Skeletal muscle tissue (tissue), 4 donors: Measurements from ENCODE around the gene MEAF6. TPM values are rescaled to one million over a fixed set of nuclear protein-coding genes. Genes with fewer than 3 reads are reported as not detected.
A peak's percentile ranks its signal among the peaks of the same experiment; 100 is the strongest.
"Not testable (repeated sequence)": the region's sequence is repeated elsewhere in the genome, so short reads cannot be mapped to it uniquely, and the experiment has no call there.

Experiments
- H3K27ac ChIP-seq: one replicate; pipeline ENCODE4 v1.7.0; 2013; ENCODE audit warnings: mild to moderate bottlenecking, low read depth, low read length, inconsistent platforms
- H3K27me3 ChIP-seq, 3 donors: one replicate each; pipeline ENCODE4 v1.7.0; 2013; ENCODE audit warnings: low read length in 3 of 3; ENCODE audit not compliant: control insufficient read depth in 3 of 3, insufficient read depth in 3 of 3
- H3K36me3 ChIP-seq, 3 donors: one replicate each; pipeline ENCODE4 v1.7.0; 2013; ENCODE audit warnings: low read length in 3 of 3; ENCODE audit not compliant: control insufficient read depth in 3 of 3, insufficient read depth in 3 of 3
- H3K4me1 ChIP-seq, 3 donors: one replicate each; pipeline ENCODE4 v1.7.0; 2013; ENCODE audit warnings: low read length in 3 of 3, mild to moderate bottlenecking in 3 of 3; ENCODE audit not compliant: control insufficient read depth in 3 of 3, insufficient read depth in 3 of 3
- H3K4me3 ChIP-seq, 3 donors: one replicate each; pipeline ENCODE4 v1.7.0; 2013; ENCODE audit warnings: low read length in 3 of 3
- H3K9ac ChIP-seq, 3 donors: one replicate each; pipeline ENCODE4 v1.7.0; 2013; ENCODE audit warnings: low read length in 3 of 3, mild to moderate bottlenecking in 3 of 3, moderate library complexity in 2 of 3, low read depth in 1 of 3
- H3K9me3 ChIP-seq, 3 donors: one replicate each; pipeline ENCODE4 v1.7.0; 2013; ENCODE audit warnings: low read length in 3 of 3; ENCODE audit not compliant: control insufficient read depth in 3 of 3
- total RNA-seq: library from RNA; depleted of rRNA; stranded (reverse); fragments of >200 nt; gene quantifications from one replicate; pipeline ENCODE4 v1.2.3, GENCODE V29; 2014
- donor health status: Osteomylitis.

MEAF6 gene
- total RNA-seq, 1 donor from 2014 or later, result 36.5 TPM

DNA sequence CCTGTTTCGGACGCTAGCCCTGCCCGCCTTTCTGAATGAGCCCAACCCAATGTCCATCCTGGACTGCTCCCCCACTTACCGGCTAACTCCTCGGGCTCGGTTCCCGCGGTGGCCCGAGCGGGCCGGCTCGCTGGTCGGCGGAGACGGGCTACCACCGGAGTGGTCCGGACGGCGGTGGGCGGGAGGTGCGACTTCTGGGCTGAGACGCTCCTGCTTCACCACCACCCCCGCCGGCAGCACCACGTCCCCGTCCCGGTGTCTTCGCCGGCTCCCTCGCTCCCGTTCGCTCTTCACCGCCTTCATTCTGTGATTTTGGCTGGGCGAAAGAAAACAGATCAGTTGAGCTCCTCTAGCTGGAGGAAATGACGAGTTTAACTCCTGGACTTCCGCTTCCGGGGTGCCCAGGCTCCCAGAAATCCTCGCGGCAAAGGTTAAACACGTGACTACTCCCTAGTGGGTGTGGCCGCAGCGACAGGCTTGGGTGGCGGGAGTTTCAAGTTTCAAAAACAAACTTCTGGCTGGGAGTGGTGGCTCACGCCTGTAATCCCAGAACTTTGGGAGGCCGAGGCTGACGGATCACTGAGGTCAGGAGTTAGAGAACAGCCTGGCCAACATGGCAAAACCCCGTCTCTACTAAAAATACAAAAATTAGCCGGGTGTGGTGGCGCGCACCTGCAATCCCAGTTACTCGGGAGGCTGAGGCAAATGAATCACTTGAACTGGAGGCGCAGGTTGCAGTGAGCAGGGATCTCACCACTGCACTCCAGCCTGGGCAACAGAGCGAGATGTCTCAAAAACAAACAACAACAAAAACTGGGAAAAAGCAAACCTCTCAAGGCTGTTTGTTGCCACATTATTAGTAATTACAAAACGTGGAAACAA lies 39.6 kb upstream of the MEAF6 start, which contains the start of gene SNIP1:
Gene SNIP1 (minus strand): TSS at position 367 of the 882 bp plus-strand sequence. CDS start 64 bp downstream, at position 303.
- Histone ChIP-seq H3K4me1 (peaks cover 15 to 26% (median 23%) of the 10 kb centered on the region in 3 donors), H3K36me3 (peaks cover 9 to 14% (median 14%) of the 10 kb centered on the region in 3 donors), H3K27ac (peak within 1 kb of the TSS; percentile 90), H3K4me3 (peak within 1 kb of the TSS; percentile 83 to 96 (median 86)), H3K9me3 (no peaks in the 10 kb centered on the region), H3K9ac (peak within 1 kb of the TSS; percentile 91 to 97 (median 95)), H3K27me3 (peaks cover 0 to 3% (median 0%) of the 10 kb centered on the region in 3 donors)

DNA sequence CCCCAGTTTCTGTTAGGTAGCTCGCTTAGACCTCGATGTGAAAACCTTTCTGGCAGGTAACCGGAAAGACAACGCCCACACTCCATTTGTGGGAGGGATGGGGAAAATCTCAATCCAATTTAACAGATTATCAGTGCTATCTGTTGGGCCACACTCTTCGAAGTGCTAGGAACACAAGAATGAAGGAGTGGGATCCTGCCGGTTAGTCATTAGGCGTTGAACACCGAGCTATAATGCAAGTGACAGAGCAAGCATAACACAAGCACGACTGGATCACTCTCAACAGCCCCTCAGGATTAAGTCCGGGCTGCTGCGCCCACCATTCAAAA lies 39.0 kb upstream of the MEAF6 start:
- H3K27ac ChIP-seq, result peak overlapping the region; percentile 90
- peaks cover 11 to 14% (median 14%) of the 10 kb centered on the region in 3 donors for H3K36me3 ChIP-seq
- H3K4me3 ChIP-seq, result peak overlapping the region; percentile 83 to 96 (median 86)
- H3K9me3 ChIP-seq, result no peaks in the 10 kb centered on the region
- peaks cover 15 to 26% (median 23%) of the 10 kb centered on the region in 3 donors for H3K4me1 ChIP-seq
- H3K9ac ChIP-seq, result peak overlapping the region; percentile 91 to 97 (median 95)
- peaks cover 0 to 3% (median 0%) of the 10 kb centered on the region in 3 donors for H3K27me3 ChIP-seq

DNA sequence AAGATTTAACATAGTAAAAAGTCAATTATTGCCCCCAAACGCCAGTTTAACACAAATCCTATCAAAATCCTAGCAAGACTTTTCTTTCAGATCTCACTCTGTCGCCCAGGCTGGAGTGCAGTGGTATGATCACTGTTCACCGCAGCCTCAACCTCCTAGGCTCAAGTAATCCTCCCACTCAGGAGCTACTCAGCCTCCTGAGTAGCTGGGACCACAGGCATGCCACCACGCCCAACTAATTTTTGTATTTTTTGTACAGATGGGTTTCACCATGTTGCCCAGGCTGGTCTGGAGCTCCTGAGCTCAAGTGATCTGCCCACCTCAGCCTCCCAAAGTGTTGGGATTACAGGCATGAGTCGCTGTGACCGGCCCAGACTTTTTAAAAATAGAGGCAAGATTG lies 34.8 kb upstream of the MEAF6 start:
- Histone ChIP-seq H3K9ac (no peak overlapping the region), H3K27ac (no peak overlapping the region), H3K9me3 (no peaks in the 10 kb centered on the region), H3K27me3 (no peaks in the 10 kb centered on the region), H3K36me3 (peaks cover 22 to 44% (median 30%) of the 10 kb centered on the region in 3 donors), H3K4me3 (no peak overlapping the region), H3K4me1 (peaks cover 12 to 17% (median 14%) of the 10 kb centered on the region in 3 donors)

DNA sequence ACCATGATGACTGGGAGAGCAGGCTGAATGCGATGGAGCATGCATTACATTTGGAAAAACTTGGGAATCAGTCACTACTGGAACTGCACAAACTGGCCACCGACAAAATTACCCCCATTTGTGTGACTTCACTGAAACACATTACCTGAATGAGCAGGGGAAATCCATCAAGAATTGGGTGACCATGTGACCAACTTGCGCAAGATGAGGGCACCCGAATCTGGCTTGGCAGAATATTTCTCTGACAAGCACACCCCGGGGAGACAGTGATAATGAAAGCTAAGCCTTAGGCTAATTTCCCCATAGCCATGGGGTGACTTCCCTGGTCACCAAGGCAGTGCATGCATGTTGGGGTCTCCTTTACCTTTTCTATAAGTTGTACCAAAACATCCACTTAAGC lies 30.5 kb upstream of the MEAF6 start:
- Histone ChIP-seq H3K27ac (no peak overlapping the region), H3K4me1 (no peaks in the 10 kb centered on the region), H3K4me3 (no peak overlapping the region), H3K9ac (no peak overlapping the region), H3K9me3 (no peaks in the 10 kb centered on the region), H3K36me3 (peaks cover 18 to 43% (median 33%) of the 10 kb centered on the region in 3 donors), H3K27me3 (no peaks in the 10 kb centered on the region)

DNA sequence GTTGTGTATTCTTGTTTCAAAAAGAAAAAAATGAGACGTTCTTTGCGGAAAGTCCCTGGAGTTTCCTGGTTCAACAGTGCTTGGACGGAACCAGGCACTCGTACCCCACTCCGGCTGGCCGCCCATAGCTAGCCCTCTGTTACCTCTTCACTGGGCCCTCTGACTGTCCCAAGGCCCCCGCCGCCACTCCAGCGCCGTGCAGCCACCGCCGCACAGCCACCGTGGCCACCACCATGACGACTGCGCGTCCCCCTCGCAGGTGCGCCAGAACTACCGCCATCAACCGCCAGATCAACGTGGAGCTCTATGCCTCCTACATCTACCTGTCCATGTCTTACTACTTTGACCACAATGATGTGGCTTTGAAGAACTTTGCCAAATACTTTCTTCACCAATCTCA lies 30.0 kb upstream of the MEAF6 start:
- Histone ChIP-seq H3K4me3 (no peak overlapping the region), H3K9me3 (no peaks in the 10 kb centered on the region), H3K27me3 (no peaks in the 10 kb centered on the region), H3K9ac (no peak overlapping the region), H3K4me1 (no peaks in the 10 kb centered on the region), H3K36me3 (peaks cover 23 to 48% (median 38%) of the 10 kb centered on the region in 3 donors), H3K27ac (no peak overlapping the region)

DNA sequence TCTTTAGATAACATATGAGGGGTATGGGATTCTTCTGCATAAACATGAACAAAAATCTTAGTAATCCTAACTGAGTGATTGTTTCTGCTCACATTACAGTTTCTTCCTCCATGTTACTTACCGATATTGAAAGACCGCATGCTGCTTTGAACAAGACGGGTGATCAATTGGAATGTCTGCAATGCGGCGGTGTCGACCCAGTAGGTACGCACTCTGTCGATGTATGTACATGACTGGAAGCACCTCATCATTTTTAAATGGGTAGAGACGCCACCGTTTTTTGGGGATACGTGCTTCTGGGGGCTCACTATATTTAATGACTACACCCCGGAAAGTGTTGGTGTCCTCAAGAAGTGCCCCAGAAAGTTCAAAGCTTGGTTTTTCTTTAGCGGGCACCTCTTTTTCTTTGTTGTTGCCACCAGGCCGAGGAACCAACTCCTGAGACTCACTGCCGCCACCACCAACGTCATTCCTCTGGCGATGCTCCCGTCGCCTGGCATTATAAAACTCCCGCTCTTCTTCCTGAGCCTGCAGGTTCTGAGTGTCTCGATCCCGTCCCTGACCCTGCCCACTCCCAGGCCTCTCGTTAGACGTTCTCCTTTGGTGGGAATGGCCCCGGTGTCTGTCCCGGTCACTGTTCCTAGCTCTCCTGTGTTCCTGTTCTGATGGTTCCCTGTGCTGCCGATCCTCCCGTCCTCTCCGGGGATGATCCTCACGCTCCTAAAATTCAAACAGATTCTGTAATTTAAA lies 25.6 kb upstream of the MEAF6 start:
- Histone ChIP-seq H3K27ac (no peak overlapping the region), H3K4me3 (no peak overlapping the region), H3K36me3 (peaks cover 28 to 52% (median 46%) of the 10 kb centered on the region in 3 donors), H3K9ac (no peak overlapping the region), H3K9me3 (no peaks in the 10 kb centered on the region), H3K27me3 (no peaks in the 10 kb centered on the region), H3K4me1 (no peaks in the 10 kb centered on the region)

DNA sequence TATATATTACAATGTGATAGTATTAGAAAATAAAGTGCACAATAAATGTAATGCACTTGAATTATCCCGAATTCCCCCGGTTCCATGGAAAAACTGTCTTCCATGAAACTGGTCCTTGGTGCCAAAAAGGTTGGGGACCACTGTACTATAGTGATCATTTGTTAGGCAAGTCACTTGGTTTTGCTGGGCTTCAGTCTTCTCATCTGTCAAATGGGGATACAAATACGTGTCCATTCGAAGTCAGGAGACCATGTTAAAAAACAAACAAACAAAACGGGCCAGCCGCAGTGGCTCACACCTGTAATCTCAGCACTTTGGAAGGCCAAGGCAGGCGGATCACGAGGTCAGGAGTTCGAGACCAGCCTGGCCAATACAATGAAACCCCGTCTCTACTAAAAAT lies 24.6 kb upstream of the MEAF6 start:
- not testable (repeated sequence) for H3K4me1 ChIP-seq, H3K4me3 ChIP-seq, H3K9ac ChIP-seq, H3K27me3 ChIP-seq, H3K9me3 ChIP-seq, H3K27ac ChIP-seq
- peaks cover 22 to 44% (median 37%) of the 10 kb centered on the region in 3 donors for H3K36me3 ChIP-seq

DNA sequence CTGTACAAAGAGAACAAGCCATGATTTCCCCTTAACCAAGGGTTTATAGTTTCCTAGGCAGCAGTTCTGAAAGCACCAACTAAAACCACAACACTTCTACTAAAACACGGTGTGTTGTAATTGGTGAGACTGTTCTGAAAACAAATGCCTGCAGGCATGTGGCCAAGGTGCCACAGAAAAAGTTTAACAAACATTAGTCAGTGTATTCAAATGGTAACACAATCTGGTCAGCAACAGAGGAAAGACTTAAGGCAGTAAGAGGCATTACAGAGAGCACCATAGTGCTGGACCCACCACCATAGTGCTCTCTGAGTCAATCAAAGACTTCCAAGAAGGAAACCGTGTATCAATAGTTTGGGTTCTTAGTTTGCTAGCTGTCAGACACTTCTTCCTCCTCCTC lies 22.8 kb upstream of the MEAF6 start:
- Histone ChIP-seq H3K27ac (no peak overlapping the region), H3K27me3 (no peaks in the 10 kb centered on the region), H3K36me3 (peaks cover 22 to 42% (median 37%) of the 10 kb centered on the region in 3 donors)

DNA sequence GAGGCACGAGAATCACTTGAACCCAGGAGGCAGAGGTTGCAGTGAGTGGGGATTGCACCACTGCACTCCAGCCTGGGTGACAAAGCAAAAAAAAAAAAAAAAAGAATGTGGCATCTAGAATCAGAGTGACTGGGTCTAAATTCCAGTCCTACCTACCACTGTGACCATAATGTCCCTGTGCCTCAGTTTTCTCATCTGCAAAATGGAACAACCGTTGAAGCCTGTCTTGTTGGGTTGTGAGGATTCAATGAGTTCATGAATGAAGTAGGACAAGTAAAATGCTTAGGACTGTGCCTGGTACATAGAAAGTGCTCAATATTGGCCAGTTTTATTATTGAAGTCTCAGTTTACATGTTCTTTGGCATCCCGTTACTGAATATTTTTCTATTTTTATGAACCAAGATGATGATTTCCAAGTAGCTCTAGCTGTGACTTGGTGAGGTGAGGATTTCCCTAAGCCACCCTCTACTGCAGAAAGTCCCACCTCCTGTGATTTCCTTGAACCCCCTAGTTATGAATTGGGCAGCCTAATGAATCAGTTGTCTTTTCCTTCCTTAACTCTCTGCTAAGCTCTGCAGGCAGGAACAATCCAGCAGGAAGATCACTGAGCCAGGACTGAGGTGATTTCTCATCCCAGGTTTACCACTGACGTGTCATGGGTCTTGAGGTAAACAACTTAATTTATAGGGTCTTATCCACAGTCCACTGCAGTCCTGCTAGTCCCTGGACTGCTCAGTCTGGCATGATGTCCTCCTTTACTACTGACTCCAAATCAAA lies 18.9 kb upstream of the MEAF6 start:
- no peaks in the 10 kb centered on the region for H3K9me3 ChIP-seq
- H3K27ac ChIP-seq, result no peak overlapping the region
- no peaks in the 10 kb centered on the region for H3K27me3 ChIP-seq
- H3K4me3 ChIP-seq, result no peak overlapping the region
- H3K4me1 ChIP-seq, result peaks cover 0 to 11% (median 4%) of the 10 kb centered on the region in 3 donors
- H3K36me3 ChIP-seq, result peaks cover 7 to 17% (median 13%) of the 10 kb centered on the region in 3 donors
- H3K9ac ChIP-seq, result no peak overlapping the region

More for the DNA sequence above, 22.8 kb upstream of the MEAF6 start:
- peaks cover 0 to 11% (median 4%) of the 10 kb centered on the region in 3 donors for H3K4me1 ChIP-seq
- no peak overlapping the region for H3K9ac ChIP-seq
- no peaks in the 10 kb centered on the region for H3K9me3 ChIP-seq
- H3K4me3 ChIP-seq, result no peak overlapping the region
